DOHH2 (cell line): ENCODE results near the gene PKP4.

Source experiments
- CTCF ChIP-seq: fragments of 200-600 bp; sonication (generic); IDR thresholded peaks from one replicate; pipeline ENCODE4 v1.5.1; 2014; ENCODE audit warnings: antibody characterized with exemption, mild to moderate bottlenecking, low read depth, low read length; ENCODE audit not compliant: poor library complexity, severe bottlenecking
- EZH2phosphoT487 ChIP-seq: fragments of 200-600 bp; sonication (generic); IDR thresholded peaks from 2 replicates; pipeline ENCODE4 v1.6.1; 2017; ENCODE audit warnings: borderline replicate concordance, mild to moderate bottlenecking, antibody characterized with exemption, low read length, moderate library complexity, mixed read lengths

DNA sequence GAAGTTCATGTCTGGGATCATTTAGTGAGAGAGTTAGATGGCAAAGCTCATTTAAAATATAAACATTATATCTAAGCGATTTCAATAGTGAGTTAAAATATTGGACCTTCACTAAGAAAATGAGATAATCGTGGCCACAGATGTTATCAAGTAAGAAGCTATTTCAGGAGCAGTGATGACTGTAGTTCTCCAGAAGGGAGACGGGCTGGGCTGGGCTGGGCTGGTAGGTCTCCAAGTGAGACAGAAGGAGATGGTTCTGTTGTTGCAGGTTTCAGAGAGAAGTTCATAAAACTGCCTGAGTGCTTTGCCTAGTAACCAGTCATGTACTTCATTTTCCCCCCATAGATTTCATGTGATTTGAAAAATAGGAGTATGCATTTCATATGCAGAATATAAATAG lies 208.2 kb downstream of the PKP4 start:
- TF ChIP-seq CTCF (no peak), EZH2phosphoT487 (no peak)
